Endometrial microvascular endothelial cells (primary cell): Measurements from ENCODE around the gene CDC23. TPM values are rescaled to one million over a fixed set of nuclear protein-coding genes. Genes with fewer than 3 reads are reported as not detected.
"Not testable (repeated sequence)": the region's sequence is repeated elsewhere in the genome, so short reads cannot be mapped to it uniquely, and the experiment has no call there.

Experiments
- in situ Hi-C: cut with HindIII; loops from 2 replicates; pipeline ENCODE4 v1.10.0; 2017; ENCODE audit warnings: low sequenced_read_pairs, low pct_unique_long_range_greater_than_20kb; ENCODE audit errors: inconsistent ontology term
- total RNA-seq: library from RNA; depleted of rRNA; stranded (reverse); fragments of >200 nt; gene quantifications from one replicate; pipeline ENCODE4 v1.2.3, GENCODE V29; 2015; ENCODE audit errors: inconsistent ontology term

CDC23 gene
- total RNA-seq, 1 donor from 2014 or later: 41.3 TPM

GRCh38 chr5:138159666-138160065 is 53.5 kb downstream of the CDC23 start:
- in situ Hi-C loops: loop anchor here (10.0 kb wide), 1 partner anchor 195 kb away; the partner anchor contains the start of gene KDM3B

DNA sequence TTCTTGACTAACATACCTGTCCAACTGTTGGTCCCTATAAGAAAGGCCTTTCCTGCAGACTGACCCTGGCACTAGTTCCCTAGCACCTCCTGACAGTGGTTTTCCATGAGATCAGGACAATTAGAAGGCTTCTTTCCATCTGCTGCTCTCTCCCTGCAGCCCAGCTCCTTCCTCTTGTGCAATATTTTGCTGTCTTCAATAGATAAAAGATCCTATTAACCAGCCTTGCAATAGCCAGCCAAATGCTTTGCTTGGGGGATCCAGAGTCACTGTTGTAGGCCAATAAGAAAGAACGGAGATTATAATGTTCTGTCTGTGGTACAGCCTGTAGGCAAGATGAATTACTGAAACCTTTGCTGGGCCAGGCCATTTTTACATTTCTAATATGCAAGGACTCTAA is 55.5 kb downstream of the CDC23 start:
- in situ Hi-C loops: no loop called here

DNA sequence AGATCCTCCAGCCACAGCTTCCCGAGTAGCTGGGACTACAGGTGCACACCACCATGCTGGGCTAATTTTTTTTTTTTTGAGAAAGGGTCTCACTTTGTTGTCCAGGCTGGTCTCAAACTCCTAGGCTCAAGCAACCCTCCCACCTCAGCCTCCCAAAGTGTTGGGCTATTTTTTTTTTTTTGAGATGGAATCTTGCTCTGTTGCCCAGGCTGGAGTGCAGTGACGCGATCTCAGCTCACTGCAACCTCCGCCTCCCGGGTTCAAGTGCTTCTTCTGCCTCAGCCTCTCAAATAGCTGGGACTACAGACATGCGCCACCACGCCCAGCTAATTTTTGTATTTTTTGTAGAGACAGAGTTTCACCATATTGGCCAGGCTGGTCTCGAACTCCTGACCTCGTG is 57.1 kb downstream of the CDC23 start:
- in situ Hi-C loops: not testable (repeated sequence)

DNA sequence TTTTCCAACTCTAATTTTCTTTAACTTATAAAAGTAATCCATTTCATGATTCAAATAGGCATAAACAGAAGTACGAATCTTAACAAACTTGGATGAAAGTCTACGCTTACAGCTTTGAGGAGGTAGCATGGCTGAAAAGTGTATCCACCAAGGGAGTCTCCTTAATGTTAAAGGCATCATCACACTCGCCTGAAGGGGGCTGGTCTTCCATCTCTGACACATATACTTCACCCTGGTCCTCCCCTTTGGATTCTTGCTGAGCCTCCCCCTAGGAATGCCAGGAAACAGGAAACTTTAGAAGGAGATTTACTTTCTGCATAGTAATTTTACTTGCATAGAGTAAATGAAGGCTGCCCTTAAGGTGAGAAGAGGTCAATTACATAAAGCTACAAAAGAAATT is 63.6 kb downstream of the CDC23 start:
- in situ Hi-C loops: no loop called here

DNA sequence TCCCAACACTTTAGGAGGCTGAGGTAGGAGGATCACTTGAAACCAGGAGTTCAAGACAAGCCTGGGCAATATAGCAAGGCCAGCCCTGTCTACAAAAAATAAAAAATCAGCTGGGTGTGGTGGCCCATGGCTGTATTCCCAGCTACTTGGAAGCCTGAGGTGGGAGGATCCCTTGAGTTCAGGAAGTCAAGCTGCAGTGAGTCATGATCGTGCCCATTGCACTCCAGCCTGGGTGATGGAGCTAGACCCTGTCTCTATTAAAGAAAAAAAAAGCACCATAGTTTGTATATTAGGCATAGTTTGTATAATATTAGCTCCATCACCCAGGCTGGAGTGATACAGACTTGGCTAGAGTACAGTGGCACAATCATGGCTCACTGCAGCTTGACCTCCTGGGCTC is 64.3 kb downstream of the CDC23 start:
- in situ Hi-C loops: no loop called here

DNA sequence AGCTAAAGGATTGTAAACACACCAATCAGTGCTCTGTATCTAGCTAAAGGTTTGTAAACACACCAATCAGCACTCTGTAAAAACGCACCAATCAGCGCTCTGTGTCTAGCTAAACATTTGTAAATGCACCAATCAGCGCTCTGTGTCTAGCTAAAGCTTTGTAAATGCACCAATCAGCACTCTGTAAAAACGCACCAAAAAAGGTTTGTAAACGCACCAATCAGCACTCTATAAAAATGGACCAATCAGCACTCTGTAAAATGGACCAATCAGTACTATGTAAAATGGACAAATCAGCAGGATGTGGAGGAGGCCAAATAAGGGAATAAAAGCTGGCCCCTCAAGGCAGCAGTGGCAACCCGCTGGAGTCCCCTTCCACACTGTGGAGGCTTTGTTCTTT is 69.5 kb downstream of the CDC23 start:
- in situ Hi-C loops: not testable (repeated sequence)

DNA sequence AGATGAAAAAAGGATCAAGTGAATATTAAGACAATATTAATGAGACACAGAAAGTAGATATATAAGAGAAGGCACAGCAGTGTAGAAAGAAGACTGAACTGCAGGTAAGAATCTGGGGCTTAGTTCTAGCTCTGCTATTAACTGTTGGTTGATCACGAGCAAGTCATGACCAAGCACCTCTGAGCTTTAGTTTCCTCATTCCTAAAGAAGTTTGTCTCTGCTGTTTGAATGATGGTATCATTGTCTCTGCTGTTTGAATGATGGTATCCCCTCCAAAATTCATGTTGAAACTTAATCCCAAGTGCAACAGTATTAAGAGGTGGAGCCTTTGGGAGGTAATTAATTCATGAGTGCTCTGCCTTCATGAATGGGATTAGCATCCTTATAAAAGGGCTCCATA is 71.4 kb downstream of the CDC23 start:
- in situ Hi-C loops: no loop called here

DNA sequence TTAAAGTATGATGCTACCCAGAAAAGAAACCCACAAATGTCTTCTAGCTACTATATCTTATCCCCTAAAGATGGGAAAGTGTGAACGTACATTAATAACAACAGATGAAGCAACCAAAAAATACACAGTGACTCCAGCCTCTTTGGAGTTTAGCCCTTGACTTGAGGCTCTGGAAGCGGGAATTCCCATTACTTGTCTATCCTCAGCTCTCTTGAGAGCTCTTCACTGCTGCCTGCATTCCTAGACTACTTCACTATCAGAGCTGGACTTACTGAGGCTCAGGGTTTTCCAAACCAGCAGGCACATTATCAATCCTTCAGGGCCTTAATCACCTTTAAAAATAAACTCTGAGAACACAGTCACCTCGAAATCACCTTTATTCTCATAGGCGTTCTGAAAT is 72.9 kb downstream of the CDC23 start:
- in situ Hi-C loops: no loop called here

- in situ Hi-C loops: no loop called here
Observed at GRCh38 chr5:138139781-138140090, 73.4 kb downstream of the CDC23 start.

DNA sequence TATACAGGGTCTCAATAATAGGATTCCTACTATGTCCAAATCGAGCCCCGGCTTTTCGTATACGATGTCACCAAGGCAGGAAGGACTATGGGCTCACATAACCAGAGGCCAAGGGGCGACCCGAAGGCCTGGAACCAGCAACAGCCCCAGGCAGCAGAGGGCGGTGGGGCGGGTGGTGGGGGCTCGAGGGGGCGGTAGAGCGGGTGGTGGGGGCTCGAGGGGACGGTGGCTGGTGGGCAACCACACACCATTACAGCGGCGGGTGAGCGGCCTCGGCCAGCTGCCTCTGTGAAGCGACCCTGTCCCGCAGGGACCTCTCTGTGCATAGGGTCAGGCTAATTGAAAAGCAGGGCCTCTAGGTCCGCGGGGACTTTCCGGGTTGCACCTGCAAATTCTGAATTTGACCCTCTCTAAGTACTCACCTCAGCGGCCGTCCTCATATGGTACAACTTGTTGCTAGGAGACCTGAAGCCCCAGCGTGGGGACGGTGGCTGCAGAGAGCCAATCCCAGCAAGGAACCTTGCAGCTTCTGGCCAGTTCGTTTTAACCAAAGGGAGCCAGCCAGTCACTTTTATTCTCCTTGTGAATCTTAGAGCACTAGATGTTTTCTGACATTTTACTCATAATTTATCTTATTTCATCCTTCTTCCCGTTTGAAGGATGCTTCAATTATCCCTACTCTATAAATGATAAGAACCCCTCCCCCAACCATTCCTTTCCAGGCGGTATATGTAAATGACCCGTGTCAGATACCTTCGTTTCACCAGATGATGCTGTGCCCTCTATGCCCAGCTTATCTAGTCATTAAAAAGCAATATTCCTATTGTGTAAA is 74.0 kb downstream of the CDC23 start, which contains the start of gene NME5:
TSS of gene NME5 (minus strand) at position 480 of the 832 bp plus-strand sequence. CDS start 648 bp downstream, outside the sequence.
- in situ Hi-C loops: no loop called here

Other genes starting within 250 kb of the CDC23 start
- gene FAM13B, start 180.2 kb downstream of the CDC23 start, total RNA-seq: 6.4 TPM
- gene WNT8A, start 129.3 kb downstream of the CDC23 start, total RNA-seq: not detected
- gene NME5, start 73.9 kb downstream of the CDC23 start, total RNA-seq: 1.5 TPM
- gene BRD8, start 34.7 kb downstream of the CDC23 start, total RNA-seq: 37.1 TPM
- gene KIF20A, start 34.2 kb downstream of the CDC23 start, total RNA-seq: 106 TPM
- not detected for gene GFRA3, start 61.3 kb upstream of the CDC23 start, total RNA-seq
- gene CDC25C, start 118.5 kb upstream of the CDC23 start, total RNA-seq: 13.9 TPM
- 36.3 TPM for gene FAM53C, start 124.9 kb upstream of the CDC23 start, total RNA-seq
- 34.8 TPM for gene KDM3B, start 139.4 kb upstream of the CDC23 start, total RNA-seq
- 2.2 TPM for gene REEP2, start 225.7 kb upstream of the CDC23 start, total RNA-seq